Hepatic stellate cell (primary cell): ENCODE results near the gene COL18A1.
A peak's percentile ranks its signal among the peaks of the same experiment; 100 is the strongest.
"Not testable (repeated sequence)": the region's sequence is repeated elsewhere in the genome, so short reads cannot be mapped to it uniquely, and the experiment has no call there.

Source experiments
- DNase-seq: peaks from one replicate; pipeline ENCODE4 v3.0.0; 2011; ENCODE audit warnings: low spot score

Gene COL18A1

DNA sequence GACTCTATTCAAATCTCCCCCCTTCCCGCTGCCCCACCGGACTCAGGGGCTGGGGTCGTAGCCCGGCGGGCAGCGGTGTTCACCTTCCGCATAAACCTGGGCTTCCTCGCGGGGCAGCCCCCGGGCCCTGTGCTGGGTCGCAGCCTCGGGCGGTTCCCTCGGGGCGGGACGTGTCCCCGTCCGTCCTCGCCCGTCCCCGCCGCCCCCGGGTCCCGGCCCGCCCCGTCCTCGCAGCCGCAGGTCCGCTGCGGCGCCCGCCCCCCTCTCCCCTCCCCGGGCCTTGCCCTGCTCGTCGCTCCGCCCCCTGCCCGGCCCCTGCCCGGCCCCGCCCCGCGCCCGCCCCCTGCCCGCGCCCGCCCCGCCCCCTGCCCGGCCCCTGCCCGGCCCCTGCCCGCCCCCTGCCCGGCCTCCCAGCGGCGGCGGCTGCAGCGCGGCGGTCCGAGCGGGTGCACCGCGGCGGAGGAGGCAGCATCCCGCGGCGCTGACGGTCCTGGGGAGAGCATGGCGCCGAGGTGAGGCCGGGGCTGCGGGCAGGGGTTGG lies at the start of gene COL18A1:
COL18A1 (plus strand) TSS at position 436 of the 541 bp plus-strand sequence; CDS start at position 502, 66 bp downstream.
- peak; percentile 80 for DNase-seq

DNA sequence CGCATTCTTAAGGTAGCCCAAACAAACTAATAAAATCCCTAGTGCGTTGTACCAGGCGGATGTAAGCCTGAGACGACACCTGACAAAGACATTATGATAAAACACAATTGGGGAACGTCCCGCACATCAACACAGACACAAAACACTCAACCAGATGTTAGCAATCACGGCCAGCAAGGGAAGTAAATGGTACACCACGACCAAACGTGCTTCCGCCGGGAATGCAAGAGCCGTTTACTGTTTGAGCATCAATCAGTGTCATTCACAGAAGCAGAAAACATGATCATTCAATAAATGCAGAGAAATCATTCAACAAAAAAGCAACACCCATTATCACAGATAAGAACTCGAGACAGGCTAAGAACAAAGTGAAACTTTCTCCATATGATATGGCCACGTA lies 49.4 kb upstream of the COL18A1 start:
- no peak for DNase-seq

DNA sequence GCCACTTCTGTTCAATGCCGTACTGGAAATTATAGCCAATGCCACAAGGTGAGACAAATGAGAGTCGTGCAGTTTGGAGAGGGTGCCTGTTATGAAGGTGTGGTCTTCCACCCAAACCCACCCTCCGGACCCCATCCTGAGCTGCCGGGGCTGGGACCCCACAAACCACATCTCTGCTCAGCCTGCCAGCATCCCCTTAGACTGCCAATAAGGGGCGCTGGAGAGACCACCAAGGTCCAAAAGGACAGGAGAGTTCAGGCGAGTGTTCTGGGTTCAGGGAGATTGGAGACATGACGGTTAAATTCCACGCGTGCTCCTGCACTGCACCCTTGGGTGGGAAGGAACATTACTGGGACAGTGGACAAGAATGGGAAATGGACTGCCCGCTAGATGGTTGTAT lies 48.7 kb upstream of the COL18A1 start:
- no peak for DNase-seq

DNA sequence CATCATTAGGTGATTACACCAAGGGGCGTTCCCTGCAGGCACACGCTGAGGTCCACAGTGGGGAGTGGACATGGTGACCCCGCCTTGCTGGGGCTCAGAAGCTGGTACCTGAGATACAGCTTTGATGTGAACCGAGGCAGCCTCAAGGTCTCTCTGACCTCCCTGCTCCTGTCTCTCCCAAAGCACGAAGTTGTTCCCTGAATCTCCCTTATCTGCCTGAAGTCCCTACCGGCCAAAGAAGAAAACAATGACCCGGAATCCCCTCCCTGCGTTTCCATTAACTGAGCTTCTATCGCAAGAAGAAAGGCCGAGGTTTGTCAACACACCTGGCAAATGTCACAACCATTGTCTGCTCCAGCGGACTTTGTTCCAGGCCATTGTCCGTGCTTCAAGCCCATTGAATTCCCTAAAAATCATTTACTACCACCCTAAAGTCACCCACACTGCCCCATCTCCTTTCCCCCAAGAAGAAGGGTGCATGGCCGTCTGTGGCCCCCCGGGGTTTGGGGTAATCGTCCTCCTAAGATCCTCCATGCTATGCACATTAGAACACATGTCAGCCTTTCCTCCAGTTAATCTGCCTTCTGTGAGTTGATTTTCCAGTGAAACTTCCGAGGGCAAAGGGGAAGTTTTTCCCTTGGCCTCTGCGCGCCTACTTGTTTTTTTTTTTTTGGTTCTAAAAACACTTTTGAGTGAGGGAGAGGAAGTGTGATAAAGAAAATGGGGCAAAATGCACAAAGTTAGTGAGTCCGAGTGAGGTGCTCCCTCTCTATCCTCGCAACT lies 48.1 kb upstream of the COL18A1 start:
- DNase-seq: no peak

DNA sequence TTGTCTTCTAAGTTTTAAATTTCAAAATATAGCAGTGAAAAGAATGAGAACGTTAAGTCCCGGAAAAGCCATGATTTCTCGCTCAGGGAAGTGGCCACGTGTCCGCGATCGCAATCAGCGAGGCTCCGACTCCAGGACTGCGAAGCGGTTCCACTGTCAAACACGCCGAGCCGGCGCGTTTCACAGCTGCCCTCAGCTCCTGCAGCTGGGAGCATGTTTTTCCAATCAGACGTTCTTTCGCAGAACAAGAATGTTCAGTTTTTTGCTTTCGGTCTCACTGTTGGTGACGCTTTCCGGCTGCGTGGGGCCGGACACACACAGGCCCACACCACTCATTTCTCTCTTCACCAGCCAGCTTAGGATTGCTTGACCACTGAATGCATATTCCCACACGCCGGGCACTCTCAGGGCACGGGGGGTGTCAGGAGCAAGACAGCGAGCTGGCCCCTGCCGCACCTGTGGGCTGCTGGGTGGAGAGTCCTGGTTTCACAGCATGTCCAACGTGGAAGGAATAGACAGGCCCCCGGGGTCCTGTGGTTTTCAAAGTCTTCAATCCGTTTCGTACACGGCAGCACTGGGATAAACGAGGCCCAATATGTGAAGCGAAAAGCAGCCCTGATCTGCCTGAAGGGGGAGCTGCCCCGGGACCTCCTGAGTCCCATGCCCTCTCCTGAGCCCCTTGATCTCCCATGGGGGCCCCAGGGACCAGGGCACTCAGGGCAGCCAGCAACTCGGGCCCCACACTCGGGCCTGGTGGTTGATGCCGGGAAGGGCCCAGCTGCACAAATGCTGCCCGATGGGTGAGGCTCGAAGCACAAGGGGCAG lies 47.3 kb upstream of the COL18A1 start:
- DNase-seq: no peak

DNA sequence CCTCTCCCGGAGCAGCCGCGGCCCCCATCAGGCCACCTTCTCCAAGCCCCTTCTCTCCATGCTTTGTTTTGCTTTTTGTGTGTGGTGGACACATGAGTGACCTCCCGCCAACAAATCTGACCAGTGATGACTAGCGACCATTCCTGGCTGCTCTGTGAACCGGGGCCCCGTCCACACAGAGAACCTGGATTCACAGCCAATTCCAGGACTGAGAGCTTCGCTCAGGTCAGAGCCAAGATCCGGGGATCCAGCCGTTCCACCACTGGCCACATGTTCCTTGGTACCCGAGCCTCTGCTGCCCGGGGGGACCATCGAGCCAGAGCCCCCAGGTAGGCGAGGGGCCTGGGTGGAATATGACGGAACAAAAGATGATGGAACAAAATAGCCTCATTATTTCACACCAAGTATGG lies 46.7 kb upstream of the COL18A1 start:
- no peak for DNase-seq

DNA sequence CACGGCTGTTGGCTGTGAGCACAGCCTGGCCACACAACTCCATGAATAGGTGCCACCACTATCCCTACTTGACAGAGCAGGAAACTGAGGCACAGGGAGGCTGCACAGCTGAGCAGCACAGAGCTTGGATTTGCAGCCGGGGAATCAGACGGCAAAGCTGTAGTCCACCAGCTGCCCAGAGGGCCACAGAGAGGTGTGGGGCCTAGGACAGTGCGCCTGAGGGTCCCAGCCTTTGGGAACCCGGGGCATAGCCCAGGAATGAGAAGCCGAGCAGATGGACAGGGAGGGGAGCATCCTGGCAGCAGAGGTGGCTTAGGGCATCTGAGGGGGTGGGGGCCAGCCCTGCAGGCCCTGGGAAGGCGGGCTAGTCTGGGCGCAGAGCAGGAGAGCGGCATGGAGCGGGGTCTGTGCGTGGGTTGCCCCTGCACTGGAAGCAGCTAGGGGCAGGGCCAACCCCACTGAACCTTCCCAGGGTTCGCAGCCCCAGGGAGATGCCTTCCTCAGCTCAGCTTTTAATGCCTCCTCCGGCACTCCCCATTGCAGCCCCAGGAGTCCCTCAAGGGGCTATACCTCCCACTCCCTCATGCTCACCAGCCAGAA lies 46.2 kb upstream of the COL18A1 start:
- DNase-seq: no peak

DNA sequence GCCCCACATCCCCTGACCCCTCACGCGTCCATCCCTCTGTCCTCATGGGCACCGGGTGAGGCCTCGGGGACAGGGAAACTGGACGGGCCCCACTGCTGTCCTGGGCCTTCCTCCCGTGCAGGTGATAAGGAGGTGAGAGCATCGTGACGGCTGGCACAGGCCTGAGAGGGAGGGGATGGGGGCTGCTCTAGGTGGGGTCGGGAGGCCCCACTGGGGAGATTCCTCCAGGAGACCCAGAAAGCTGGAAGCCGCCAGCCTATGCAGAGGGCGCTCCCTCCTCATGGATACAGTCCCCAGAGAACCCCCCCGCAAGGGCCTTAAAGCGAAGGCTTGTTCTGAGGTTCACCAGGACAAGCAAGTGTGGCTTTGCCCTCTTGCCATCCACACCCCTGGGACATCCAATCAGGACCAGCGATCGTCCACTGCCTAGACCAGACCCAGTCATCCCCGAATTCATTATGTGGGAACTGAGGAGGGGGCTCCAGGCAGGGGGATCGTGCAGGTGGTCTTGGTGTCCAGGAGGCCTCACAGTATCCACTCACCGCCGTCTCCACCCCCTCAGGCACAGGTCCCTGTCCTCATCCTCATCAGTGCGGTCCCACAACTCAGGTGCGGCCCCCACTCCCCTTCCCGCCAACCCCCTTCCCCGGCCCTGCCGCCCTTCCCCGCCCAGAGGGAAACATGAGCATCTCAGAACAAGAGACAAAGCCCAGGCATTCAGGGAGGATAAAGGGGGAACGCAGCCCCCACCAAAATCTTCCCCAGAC lies 45.3 kb upstream of the COL18A1 start:
- DNase-seq: no peak

DNA sequence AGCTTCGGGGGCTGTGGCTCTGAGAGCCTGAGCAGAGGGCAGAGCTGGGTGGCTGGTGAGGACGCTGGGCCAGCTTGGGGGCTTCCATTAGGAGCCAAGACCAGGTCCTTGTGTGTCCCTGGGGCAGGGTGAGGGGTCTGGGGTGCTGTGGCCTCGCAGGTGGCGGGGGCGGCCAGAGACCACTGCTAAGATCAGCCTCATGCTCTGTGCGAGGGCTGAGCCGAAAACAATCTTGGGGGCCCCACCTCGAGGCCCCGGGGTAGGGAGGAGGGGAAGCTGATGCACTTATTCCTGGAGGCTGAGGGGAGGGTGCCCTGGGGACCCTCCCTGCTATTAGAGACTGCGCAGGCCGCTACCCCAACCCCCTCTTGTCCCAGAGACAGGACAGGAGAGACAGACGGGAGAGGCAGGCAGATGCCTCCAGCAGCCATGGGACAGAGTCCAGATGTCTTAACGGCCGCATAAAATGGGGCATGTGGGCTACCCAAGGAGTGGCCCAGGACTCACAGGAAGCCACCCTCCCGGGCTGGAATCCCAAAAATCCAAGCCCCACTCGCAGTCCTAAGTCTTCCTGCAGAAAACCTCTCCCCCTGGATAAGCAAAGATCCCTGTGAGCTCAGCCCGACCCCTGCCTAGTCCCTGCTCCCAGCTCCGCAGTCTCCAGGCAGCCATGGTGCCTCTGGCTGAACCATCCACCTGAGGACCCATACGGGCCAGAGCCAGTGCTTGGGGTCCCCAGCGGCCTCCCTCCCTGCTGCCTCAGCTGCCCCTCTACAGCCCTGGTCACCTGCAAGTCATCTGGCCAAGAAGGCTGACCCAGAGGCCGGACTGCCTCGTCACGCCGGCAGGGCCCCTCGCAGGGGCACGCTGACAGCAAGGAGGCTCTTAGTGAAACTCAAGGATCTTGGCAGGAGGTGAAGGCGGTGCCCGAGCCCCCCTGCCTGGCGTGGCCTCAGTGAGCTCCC lies 43.6 kb upstream of the COL18A1 start:
- DNase-seq: peak; percentile 34

DNA sequence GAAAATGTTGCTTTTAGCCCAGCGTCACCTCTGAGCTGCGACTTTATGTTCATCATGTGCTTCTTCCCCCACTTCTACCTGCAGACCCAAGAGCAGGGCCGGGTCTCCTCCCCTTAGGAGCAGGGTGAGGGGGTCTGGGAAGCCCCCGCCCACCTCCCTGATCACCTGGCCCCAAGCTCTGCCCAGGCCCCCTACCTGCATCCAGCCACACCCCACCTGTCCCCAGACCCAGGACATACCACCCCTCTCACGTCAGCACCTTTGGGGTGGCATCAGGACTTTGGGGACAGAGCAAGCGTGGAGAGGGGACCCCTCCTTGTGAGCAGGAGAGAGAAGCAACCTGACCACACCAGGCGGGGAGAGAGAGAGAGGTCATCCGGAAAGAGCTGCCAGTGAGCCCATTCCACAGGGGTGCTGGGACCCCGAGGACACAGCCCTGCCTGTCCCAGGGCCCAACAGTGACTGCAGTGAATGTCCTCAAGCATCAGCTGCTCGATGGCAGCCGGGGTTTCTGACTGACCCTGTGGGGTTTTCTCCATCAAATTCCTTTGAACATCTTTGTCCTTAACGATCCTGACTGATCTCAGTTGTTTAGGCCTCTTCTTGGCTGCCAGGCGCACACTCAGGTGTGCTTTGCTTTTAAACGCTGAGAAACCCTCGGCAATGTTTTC lies 42.8 kb upstream of the COL18A1 start:
- DNase-seq: no peak

DNA sequence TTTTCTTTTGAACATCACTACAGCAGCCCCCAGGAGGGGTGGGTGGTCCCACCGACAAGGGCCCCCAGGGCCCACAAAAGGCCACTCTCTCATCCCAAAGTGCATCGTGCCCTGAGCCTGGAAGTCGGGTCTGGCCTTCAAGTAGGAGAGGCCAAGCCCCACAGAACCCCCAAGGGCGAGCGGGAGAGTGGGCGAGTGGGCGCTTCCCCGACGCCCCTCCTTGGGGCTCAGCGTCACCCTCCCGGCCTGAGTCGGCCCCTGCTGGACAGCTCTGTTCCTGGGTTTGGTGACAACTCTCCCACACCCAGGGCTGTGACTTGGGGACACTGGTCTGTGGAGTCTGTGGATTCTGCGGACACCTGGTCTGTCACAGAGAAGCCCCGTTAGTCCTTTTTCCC lies 42.2 kb upstream of the COL18A1 start:
- DNase-seq: no peak

DNA sequence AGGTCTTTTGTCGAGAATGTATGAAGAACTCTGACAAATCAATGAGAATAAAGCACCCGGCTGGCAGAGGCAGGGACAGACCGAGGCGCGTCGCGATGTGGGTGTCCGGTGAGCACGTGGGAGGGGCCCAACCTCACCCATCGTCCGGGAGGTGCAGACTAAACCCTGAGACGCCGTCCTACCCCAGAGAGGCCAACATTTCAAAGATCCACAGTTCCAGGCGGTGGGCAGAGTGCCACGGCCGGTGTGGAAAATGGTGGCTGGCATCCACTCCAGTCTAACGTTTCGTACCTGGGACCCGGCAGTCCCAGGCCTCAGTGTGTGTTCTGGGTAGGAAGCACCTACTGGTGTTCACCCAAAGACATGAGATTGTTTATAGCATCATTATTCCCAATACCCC lies 41.7 kb upstream of the COL18A1 start:
- not testable (repeated sequence) for DNase-seq

DNA sequence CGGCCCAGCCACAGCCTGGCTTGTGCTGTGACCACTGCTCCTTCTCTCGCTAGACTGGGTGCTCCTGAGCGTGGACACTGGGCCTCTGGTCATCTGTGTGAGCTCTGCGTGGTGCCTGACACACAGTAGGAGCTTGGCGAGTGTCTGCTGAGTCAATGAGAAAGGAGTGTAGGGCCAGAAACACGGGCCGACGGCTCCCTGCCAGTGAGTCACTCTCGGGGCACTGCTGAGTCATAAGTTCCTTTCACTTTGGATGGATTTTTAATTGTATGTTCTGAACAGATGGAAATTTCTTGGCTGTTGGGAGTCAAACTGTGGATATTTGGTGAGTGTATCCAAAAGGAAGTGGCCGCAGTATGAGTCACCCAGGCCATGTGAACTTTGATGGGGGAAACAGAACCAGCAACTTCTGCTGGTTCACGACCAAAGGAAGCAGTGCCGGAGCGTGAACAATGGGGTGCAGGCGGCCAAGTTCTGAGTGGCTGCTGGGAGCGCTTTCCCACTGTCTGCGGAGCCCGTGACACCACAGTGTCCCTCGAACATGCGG lies 41.0 kb upstream of the COL18A1 start:
- peak; percentile 97 for DNase-seq

DNA sequence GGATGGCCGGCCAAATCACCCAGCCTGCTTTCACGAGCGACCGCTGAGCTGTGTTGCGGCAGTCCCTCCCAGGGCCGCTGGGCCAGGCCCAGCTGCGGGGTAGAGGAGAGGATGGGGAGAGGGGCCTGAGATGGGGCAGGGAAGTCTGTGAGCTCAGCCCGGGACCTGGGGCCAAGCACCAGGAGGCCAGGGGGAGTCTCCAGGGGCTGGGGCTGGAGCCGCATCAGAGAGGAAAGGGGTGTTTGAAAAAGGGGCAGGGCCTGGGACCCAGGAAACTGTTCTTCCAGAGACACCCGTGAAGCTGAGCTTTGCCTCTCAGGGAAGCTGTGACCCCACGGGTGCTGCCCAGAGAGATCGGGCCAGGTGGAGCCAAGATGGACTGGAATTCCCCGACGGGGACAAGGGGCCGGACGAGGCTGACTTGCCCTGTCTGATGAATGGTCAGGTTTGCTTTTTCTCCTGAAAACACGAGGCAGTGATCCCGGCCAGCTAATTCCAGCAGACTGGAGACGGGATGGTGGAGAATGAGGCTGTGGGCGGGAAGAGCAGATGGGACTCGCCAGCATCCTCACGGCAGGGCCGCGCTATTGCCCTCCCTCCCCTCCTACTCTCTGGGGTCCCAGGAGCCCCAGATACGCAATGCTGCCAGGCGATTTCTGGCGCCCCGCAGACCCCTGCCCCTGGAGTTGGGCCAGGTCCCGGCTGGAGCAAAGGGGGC lies 40.3 kb upstream of the COL18A1 start:
- peak; percentile 65 for DNase-seq

DNA sequence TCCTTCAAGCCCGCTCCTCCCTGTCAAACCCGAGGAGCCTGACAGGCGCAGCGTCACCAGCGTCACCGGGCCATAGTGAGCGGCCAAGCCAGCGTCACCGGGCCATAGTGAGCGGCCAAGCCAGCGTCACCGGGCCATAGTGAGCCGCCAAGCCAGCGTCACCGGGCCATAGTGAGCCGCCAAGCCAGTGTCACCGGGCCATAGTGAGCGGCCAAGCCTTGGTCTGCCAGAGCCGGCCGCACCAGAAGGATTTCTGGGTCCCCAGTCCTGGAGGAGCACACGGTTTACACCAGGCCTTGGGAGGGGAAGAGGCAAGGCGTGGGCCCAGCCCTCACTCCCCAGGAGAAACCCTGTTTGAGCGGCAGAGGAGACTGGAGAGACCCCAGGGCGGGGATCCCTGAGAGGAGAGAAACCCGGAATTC lies 39.8 kb upstream of the COL18A1 start:
- no peak for DNase-seq

DNA sequence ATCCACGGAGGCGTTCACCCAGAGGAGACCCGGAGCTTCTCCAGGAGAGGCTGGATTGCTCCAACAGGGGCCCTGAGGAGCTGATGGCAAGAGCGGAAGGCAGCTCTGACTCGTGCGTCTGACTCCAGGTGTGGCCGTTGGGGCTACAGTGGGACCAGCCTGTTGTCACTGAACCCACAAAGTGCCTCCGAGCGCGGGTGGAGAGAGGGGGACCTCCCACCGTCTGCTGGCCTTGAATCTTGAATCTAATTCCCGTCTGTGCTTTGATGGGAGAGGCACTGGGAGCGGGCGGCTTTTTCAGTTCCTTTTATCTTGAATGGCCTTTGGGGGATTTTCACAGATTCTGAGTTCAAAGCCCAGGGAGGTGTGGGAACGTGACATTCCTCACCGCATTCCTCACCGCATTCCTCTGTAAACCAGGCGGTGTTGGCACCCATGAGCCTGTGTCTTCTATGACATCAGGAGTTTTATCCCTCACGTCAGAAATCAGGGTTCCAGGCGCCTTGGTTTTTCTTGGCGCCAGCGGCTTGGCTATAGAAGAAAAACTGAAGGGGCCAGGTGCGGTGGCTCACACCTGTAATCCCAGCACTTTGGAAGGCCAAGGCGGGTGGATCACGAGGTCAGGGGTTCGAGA lies 39.2 kb upstream of the COL18A1 start:
- DNase-seq: peak; percentile 46

DNA sequence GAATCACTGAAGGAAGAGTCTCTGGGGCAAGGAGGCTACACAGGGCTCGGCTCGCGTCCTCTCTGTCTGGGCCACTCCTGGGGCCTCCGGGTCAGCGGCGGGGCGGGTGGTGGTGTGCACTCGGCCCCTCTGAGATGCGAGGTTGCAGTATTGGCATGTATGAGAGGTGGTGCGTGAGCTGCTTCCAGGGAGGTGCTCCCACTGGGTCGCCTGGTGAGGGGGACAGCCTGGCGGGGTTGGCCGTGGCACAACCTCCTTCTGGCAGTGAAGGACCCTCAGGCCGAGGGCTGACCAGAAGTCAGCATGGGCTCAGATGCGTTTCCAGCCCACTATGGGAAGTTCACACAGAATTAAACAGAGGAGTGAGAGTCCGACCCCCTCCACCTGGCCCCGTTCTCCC lies 38.5 kb upstream of the COL18A1 start:
- no peak for DNase-seq

DNA sequence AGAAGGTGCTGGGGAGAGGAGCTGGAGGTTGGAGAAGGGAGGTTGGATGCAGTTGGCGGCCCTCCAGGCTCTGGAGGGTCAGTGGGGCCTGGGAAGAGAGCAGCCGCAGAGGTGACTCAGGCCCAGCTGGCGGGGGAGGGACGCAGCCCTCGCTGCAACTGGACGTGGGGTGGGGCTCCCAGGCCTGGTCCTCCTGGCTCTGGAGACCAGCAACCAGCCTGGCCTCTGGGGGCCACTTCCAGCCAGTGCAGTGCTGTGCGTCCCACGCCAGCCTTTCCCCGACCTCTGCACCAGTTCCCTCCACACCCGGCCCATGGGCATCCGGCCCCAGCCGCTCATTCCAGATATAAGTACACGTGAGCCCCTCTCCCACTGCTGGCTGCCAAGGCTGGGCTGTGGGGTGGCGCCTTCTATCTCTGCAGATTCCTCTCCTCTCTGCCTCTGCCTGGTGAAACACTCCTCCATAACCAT lies 38.0 kb upstream of the COL18A1 start:
- peak; percentile 100 for DNase-seq
